Dermis microvascular lymphatic vessel endothelial cell (primary cell): ENCODE measurements around the gene CCDC47. TPM values are rescaled to one million over a fixed set of nuclear protein-coding genes. Genes with fewer than 3 reads are reported as not detected.
A peak's percentile ranks its signal among the peaks of the same experiment; 100 is the strongest.

ENCODE experiments used
- DNase-seq, 2 donors: peaks; one replicate each; pipeline versions ENCODE4 v3.0.0 to v3.0.0-alpha.2; 2010; ENCODE audit warnings: low read depth in 2 of 2
- total RNA-seq: library from RNA; depleted of rRNA; stranded (reverse); fragments of >200 nt; gene quantifications from 2 replicates; pipeline ENCODE4 v1.2.1, GENCODE V29; 2014

CCDC47 gene
- total RNA-seq, 1 donor from 2014 or later: 65.2 TPM

DNA sequence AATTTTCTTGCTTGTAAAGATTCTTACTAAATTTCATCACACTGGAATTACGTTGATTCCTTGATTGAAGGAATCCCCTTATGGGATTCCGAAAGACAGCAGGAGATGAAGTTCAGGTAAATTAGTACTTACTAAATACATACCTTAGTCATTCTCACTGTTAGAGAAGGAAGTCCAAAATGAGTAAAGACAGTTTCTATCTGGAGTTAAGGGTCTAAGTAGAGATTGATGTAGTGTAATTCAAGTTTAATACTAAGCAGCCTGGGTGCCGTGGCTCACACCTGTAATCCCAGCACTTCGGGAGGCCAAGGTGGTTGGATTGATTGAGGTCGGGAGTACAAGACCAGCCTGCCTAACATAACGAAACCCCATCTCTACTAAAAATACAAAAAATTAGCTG, 10.1 kb upstream of the CCDC47 start:
- no peak for DNase-seq

DNA sequence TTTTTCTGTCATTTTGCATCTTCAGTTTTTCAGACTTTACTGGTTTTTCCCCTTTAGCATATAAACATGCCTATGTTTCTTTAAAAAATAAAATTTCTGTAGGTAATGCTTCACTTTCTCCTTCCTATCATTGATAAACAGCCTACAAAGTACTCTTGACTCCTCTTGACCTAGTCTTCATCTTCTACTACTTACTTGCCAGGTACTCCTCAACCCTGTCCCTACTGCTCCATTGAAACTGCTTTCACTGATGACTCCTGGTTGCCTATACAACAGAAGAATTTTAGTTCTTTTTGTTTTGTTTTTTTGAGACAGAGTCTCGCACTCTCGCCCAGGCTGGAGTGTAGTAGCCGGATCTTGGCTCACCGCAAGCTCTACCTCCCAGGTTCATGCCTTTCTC, 7.5 kb upstream of the CCDC47 start:
- DNase-seq: no peak

DNA sequence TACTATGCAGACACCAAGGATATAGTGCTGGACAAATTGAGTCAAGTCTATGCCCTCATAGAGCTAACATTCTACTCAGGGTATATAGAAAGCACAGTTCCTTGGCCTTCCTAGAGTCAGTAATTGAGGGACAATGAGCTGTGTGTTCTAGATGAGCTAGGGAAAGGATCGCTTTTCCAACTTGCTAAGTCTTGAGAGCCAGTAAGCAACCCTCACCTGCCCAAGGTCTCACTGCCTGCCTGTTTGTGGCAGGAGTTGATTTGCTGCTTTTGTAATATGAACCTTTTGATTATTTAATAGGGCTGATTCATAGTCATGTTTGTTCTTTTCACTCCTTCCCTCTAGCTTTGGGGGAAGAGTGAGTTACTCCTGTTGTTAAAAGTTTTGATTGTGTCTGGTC, 7.1 kb upstream of the CCDC47 start:
- peak in 1 of 2 donors; percentile 27 for DNase-seq

GRCh38 chr17:63775420-63775819, 2.0 kb upstream of the CCDC47 start:
- peak in 1 of 2 donors; percentile 7 for DNase-seq

- DNase-seq: peak in 1 of 2 donors; percentile 16
Measured at GRCh38 chr17:63774969-63775265, 1.5 kb upstream of the CCDC47 start.

DNA sequence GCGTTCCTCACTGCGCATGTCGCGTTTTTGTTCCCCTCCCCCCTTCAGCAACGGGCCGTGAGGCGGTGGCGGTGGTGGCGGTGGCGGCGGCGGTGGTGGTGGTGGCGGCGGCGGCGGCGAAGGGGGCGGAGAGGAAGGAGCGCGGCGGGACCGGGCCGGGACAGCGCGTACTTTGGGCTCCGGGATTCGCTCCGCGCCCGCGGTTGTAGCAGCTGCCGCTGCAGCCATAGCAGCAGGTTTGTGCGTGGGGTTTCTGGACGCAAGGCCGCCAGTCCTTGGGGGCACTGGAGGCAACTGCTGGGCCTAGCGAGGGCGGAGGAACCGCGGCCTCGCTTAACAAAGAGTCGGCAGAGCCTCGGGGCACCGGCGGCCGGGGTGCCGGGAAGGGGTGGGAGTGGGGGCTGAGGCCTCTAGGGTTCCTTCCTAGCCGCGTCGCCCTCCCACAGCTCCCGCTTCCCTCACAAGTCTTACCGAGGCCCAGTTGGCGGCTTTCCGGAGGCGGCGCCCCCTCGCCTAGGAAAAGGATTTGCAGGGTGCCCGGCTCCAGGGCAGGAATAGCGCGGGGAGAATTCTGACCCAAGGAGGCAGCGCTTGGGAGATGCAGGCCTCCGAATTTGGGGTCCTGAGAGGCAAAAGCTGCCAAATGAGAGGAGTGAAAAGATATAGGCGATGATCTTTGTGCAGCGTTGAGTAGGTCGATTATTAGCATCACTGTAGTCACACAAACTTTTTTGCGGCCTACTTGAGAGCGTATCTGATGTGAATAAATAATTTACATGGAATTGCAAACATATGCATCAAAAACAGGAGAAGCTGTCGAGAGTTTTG, 958 bp upstream of the CCDC47 start, which contains the start of gene DDX42:
TSS of gene DDX42 (plus strand) at position 30 of the 828 bp plus-strand sequence. CDS start 12,880 bp downstream, outside the sequence.
- DNase-seq: peak; percentile 3 to 71

- DNase-seq: peak; percentile 3 to 48
Measured at GRCh38 chr17:63772801-63773271, 561 bp downstream of the CCDC47 start.

DNA sequence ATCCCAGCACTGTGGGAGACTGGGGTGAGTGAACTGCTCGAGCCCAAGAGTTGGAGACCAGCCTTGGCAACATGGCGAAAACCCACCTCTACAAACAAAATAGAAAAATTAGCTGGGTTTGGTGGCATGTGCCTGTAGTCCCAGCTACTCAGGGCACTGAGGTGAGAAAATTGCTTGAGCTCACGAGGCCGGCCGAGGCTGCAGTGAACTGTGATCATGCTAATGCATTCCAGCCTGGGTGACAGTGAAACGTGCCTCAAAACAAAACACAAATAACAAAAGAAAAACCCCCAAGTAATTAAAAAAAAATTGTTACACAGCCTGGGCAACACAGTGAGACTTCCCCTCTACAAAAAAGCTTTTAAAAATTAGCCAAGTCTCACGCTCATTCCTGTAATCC, 5.0 kb downstream of the CCDC47 start:
- no peak for DNase-seq

GRCh38 chr17:63766754-63767153, 6.6 kb downstream of the CCDC47 start:
- DNase-seq: no peak

GRCh38 chr17:63764716-63765115, 8.7 kb downstream of the CCDC47 start:
- DNase-seq: no peak

GRCh38 chr17:63762161-63763078, 11.0 kb downstream of the CCDC47 start:
- DNase-seq: peak; percentile 44 to 49

DNA sequence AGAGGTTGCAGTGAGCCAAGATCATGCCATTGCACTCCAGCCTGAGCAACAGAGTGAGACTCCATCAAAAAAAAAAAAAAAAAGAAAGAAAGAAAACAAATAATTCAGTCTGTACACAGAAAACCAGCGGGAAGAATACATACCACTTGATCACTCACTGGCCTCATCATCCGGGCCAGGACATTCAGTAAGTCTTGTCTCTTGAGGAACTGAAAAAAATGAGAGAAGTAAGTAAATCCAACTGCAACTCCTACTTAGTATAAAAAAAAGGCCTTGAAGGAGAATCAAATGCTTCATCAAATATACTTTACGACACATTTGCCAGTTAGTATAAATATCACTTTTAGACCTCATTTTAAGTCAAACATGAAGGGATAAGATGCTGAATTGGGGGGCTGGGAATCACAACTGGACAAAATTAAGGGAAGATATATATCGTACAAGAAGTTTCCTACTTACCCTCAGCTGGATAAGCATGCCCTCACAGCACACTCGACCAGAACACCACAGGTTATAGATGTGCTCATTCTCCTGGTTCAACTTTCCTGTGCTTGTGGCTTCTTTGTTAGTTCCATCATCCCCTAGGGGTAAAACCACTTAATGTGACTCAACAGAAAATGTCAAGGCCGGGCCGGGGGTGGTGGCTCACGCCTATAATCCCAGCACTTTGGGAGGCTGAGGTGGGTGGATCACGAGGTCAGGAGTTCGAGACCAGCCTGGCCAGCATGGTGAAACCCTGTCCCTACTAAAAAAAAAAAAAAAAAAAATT, 12.4 kb downstream of the CCDC47 start:
- no peak for DNase-seq

DNA sequence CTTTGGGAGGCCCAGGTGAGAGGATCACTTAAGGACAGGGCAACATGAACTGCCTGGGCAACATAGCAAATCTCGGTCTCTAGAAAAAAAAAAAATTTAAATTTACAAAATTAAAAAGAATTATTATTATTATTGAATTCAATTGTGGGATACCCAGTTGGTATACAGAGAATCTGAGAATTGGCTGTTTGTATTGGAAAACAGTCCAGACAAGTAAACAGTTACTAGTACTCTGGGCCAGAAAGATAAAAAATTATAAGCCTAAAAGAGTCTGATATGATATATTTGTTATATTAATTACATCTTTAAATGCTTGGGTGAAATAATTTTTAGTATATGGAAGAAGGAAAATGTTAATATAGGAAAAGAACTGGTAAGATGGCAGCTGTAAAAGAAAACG, 15.0 kb downstream of the CCDC47 start:
- no peak for DNase-seq

GRCh38 chr17:63754046-63754445, 19.4 kb downstream of the CCDC47 start:
- no peak for DNase-seq

DNA sequence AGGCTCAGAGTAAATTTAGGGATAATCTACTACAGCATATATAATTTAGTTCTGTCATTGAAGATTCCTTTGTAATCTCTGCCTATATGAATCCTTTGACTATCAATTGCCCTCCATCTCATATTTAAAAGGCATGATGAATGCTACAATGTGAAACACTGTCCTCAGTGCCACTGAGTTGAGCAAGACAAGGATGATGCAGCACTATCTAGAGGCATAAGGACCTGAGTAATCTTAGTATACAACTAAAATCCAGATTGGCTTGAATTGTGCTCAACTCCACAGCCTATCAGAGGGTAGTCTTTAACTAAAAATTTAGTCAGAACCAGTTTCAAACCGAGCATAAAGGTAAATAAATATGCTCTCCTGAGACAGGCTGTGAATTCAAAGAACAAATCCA, 20.2 kb downstream of the CCDC47 start:
- no peak for DNase-seq

- no peak for DNase-seq
Measured at GRCh38 chr17:63752707-63753106, 20.7 kb downstream of the CCDC47 start.

GRCh38 chr17:63751806-63752205, 21.6 kb downstream of the CCDC47 start:
- no peak for DNase-seq

DNA sequence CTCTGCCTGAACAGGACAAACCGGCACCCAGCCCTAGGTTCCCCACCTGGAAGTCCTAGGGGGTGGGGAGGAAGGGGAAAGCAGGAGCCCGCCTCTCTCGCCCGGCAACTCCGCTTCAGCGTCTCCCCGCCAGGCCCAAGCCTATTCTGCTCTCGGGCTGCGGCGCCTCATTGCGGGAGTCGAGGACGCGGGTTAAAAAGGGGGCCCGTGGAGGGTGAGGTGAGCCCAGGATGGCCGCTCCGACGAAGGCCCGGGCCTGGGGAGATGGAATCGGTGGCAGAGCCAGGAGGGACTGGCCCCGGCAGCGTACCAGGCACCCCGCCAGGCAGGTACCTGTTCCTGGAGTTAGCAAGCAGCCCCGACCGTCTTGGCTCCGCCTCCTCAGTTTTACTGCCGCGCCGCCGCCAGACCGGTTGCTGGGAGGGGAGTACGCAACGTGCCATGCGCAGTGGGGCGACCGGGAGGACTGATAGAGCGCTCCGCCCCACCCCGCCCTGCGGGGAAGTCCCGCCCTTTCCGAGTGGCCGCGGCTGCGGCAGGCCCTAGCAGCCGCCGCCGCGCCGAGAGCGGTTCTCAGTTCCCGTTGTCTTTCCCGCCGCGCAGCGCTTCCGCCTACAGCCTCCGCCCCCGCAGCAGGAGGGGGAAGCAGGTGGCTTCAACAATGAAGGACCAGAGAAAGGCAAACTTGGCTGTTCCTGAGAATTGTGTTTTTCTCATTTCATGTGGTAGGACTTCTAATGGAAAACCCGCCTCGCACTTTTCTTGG, 31.8 kb downstream of the CCDC47 start, which contains the start of gene STRADA:
TSS of gene STRADA (minus strand) at position 392 of the 766 bp plus-strand sequence. CDS start 13,430 bp downstream, outside the sequence.
- DNase-seq: peak; percentile 90 to 98

DNA sequence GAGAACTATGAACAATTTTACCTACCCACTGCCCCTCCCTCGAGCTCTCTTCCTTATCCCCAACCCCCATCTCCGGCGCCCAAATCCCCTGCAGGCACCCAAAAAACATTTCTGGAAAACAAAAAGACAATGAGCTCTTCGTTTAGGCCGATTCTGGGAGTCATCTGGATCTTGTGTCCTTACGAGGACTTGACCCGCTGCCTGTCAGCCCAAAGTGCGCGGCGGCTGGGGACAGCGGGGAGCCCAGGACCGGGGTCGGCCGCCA, 32.3 kb downstream of the CCDC47 start:
- no peak for DNase-seq

DNA sequence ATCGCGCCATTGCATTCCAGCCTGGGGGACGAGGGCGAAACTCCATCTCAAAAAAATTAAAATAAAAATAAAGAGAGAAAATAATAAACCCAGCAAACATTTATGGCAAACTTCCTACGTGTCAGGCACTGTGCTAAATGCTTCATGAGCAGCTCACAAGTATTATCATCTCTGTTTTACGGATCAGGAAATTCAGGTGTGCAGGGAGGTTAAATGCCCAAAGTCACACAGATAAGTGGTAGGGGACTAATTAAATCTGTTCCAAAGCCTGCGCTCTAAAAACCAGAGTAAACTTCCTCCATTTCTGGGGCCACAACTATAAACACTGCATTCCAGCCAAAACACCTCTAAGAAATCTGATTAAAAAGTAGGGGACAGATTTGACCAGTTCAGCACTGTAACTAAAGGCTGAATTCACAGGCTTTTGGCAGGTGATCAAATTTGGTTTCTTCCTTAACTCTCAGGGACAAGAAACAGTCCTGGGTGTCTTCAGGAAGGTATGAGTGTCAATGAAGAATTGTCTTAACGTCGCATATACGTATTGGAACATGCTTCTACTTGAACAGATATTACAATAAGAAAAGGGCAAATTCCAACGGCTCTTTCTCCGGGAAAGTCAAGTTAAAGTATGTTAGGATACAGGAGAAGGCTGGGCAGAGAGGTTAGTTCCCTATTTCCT, 32.8 kb downstream of the CCDC47 start:
- peak in 1 of 2 donors; percentile 2 for DNase-seq
